MV-4-11 (cell line): ENCODE results near the gene OPRL1.
A peak's percentile ranks its signal among the peaks of the same experiment; 100 is the strongest.

Experiments used
- DNase-seq: peaks from one replicate; lab custom pipeline; 2025; lab: John Stamatoyannopoulos, UW

The OPRL1 gene

GRCh38 chr20:64056639-64056888, 23.3 kb upstream of the OPRL1 start:
- DNase-seq: no peak

- DNase-seq: peak; percentile 55
Observed at GRCh38 chr20:64056889-64057627, 22.8 kb upstream of the OPRL1 start.

DNA sequence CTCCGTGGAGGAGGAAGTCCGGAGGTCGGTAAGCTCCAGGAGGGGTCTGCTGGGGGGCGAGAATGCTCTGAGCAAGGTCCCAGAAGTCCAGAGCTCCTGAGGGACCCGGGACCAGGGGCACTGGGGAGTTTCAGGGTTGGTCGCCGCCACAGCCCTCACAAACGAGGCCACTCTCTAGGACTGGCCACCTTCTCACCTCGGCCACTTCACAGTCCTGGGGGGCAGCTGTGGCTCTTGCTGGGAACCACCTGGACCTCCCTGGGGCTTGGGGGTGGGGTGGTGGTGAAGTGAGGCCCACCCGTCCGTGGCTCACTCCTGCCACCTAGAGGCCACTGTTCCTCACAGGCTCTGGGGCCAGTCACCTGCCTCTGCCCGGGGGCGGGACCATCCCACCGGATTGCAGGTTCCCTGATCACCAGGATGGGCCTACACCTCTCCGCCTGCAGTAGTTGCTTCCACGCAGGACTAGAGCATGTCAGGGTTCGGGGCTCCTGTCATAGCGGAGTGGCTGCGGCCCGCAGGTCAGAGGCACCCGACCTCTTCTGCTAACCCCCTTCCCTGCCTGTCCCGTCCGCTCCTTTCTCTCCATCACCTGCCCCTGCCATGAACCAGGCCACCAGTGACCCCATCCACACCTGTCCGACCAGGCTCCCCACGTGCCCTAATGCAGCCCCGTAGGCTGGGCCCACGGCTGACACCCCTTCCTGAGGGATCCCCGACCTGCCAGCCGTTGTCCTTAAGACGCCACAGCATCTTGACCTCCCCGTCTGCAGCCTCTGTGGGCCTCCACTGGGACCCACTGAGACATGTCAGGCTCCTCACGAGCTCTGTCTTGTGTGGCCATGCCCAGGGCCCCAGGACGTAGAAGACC, 22.0 kb upstream of the OPRL1 start:
- DNase-seq: peak; percentile 33

DNA sequence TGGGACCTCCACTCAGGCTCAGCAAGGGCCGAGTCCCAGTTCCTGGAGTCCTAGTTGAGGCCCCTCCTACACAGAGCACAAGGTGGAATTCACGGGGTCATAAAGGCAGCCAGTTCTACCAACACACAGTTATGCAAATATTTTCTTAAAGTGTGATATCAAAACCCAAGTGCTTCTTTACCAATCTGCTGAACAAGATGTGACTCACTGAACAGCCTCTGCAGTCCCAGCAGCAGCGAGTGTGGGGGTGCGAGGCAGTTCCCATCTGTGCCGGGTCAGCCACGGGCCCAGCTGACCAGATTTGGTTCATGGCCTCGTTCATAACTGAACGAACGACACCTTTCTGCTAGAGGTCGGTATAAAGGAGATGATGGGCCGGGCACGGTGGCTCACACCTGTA, 21.3 kb upstream of the OPRL1 start:
- DNase-seq: no peak

GRCh38 chr20:64062276-64062595, 17.6 kb upstream of the OPRL1 start:
- DNase-seq: no peak

- DNase-seq: peak; percentile 93
Observed at GRCh38 chr20:64062596-64063388, 17.1 kb upstream of the OPRL1 start, which contains the start of gene TCEA2. TSS of gene TCEA2 (plus strand) at chr20:64063198. CDS start at chr20:64063313, 115 bp downstream.

- no peak for DNase-seq
Observed at GRCh38 chr20:64063389-64064144, 16.3 kb upstream of the OPRL1 start.

DNA sequence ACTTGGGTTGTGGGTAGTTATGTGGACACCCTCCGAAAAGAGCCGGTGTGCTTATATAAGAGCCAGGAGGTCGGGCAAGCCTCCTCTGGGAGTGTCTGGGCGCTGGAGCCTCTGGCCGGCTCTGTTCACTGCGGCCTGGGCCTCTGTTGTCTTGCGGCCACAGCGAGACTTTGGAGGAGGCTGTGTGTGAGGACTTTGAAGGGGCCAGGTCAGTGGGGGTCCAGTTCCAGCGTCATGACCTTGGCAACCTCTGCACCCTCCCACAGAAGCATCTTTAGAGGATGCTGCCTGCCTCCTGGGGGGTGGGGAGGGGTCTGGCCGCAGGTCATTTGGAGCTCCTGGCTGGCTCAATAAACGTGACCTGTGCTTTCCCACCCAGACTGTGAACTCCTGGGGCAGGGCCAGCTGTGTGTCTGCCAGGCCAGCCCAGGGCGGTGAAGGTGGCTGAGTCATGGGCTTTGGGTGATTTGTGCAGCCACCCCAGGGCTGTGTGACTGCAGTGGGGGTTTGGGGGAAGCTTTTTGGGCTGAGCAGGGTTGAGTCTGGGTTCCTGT, 15.7 kb upstream of the OPRL1 start:
- DNase-seq: no peak

DNA sequence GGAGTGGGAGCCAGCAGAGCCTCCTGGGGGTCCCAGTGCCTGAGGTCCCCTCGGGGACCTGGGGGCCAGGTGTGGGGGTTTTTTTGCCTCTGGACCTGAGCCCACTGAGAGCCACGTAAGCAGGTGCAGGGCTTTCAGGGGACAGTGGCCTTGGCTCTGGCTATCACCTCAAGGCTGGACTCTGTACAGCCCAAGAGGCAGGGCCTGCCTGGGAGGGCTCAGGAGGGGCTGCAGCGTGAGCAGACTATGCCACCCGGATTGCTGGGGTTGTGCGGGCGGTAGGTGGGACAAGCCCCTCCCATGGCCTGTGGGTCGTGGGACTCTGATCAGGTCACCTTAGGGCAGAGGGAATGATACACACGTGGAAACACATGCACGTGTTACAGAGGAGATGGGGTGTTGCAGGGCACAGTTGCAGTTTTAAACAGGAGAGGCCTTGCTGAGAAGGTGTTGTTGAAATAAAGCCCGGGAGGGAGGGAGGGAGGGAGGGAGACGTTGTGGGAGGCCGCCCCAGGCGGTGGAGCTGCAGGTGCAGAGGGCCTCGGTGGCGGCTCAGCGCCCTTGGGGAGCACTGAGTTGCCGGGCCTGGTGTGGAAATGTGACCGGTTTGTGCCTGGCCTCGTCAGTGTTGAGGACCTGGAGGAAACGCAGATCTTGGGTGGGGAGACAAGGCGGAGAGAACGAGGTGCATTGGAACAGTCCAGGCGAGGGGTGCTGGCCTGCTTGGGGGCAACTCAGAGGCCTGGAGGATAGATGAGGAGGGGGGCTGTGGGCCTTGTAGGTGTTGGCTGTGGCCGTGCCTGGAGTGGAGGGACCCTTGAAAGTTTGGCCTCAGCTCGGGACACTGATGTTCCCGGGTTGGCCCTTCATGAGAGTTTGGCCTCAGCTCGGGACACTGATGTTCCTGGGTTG, 14.6 kb upstream of the OPRL1 start:
- no peak for DNase-seq

DNA sequence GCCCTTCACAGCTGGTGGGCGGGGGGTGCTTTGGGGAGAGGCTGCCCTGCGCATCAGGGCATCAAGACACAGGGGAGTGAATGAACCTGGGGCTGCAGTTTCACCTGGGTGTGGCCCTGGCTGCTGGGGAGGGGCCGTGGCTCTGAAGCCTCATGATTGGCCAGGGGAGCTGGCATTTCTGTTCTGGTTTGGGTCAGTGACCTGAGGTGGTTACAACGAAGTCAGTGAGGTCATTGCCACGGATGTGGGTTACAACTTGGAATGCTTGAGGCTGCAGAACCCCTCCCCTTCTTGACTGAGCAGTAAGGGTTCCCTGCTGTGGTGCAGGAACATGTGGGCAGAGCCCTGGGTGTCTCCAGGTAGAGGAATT, 13.9 kb upstream of the OPRL1 start:
- peak; percentile 85 for DNase-seq

DNA sequence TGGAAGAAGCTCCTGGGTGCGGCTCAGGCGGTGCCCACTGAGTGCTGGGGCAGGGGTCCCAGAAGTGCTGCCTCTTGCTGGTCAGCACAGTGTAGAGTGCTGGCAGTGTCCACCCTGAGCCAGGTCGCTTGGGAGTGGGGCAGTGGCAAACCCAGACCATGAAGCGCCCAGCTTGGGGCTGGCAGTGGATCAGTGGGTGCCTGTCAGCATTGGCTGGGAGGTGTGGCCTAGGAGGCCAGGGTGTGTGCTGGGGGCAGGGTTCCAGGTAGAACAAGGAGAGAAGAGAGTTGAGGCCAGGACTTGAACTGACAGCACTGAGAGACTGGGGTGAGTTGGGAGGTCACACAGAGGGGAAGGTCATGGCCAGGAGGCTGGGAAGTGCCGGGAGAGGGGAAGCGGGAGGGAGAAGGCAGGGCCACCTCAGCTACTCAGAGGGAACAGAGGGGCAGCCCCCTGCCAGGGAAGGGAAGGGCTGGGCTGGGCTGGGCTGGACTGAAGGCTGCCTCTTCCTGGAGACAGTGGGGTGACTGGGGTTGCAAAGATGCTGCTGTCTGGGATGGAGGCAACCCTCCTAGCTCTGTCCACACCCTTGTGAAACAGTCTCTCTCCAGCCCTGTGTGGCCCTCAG, 12.8 kb upstream of the OPRL1 start:
- DNase-seq: no peak

DNA sequence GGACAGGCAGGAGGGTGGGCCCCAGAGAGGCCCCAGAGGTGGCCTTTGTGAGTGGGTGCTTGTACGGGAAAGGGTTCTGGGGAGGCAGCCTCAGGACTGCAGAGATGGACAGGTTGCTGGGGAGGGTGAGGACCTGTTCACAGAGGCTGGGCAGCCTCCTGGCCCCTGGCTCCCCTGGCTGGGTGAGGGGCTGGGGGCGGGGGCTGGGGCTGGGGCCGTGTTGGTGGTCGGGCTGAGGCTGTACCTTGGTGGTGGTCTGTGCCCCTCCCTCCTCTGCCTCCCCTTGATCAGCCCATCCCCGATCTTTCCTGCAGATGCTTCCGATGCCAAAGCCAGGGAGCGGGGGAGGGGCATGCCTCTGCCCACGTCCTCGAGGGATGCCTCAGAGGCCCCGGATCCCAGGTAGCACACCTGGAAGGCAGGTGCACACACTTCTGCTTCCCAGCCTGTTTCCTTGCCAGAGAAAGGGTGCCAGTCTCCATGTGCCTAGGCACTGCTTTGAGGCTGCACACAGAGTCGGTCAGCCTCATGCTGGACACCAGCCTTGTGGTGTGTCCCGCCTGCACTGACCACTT, 12.1 kb upstream of the OPRL1 start:
- DNase-seq: no peak

GRCh38 chr20:64068386-64069208, 11.3 kb upstream of the OPRL1 start:
- DNase-seq: no peak

DNA sequence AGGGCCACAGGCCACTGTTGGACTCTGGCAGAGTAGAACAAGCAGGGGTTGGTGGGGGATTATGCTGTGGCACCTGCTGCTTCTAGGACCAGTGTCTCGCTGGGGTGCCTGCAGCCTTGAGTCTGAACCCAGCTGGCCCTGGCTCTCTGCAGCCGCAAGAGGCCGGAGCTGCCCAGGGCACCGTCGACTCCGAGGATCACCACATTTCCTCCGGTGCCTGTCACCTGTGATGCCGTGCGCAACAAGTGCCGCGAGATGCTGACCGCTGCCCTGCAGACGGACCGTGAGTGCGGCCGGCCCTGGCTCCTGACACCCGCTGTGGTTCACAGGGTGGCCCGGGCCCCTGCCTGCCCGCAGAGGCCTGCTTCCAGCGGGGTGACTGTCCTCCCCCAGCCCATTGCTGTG, 10.7 kb upstream of the OPRL1 start:
- DNase-seq: no peak

DNA sequence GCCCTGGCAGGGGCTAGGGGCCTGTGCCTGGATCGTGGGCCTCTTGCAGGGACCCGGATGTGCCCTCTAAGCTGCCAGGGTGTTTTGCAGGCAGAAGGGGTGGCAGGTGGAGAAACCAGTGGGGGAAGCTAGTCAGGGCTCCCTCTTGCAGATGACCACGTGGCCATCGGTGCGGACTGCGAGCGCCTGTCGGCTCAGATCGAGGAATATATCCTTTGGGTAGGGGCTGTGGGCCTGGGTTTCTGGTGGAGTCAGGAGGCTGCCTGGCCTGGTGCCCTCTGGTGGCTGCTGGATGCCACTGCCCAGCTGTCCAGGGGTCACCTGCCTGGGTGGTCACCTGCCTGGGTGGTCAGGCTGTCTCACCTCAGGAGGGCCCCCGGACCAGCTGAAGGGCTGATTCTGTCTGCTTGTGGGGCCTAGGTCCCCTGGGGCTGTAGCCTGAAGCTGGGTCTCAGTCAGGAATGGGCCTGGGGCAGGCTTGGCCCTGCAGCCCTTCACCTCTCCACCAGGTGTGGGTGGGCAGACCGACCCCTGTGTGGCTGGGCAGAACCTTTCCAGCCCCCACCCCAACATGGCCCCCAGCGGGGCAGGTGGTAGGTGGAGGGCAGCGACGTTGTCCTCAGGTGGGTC, 10.2 kb upstream of the OPRL1 start:
- DNase-seq: no peak

DNA sequence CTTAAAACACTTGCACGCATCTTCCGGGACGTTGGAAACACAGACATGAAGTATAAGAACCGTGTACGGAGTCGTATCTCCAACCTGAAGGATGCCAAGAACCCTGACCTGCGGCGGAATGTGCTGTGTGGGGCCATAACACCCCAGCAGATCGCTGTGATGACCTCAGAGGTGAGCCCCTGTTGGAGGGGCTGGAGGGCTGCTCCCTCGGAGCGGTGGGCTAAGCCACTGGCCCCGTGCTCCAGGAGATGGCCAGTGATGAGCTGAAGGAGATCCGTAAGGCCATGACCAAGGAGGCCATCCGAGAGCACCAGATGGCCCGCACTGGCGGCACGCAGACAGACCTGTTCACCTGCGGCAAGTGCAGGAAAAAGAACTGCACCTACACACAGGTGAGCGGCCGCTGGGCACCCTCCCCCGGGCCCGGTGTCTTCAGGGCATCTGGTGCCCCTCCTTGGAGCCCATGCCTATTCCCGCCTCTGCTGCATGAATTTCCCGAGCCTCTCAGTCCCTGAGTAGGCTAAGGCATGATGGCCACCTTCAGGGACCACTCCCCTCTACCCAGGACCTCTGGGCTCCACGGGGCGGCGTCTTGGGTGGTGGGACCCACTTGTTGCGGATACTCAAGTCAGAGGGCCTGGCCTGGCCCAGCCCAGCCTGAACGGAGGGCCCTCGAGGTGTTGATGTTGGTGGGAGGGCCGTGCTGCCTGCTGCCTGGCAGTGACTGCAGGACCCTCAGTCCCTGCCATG, 9.5 kb upstream of the OPRL1 start:
- DNase-seq: no peak

GRCh38 chr20:64071341-64072332, 8.2 kb upstream of the OPRL1 start:
- DNase-seq: no peak
